ENCODE data around the gene ZKSCAN7. TPM values are rescaled to one million over a fixed set of nuclear protein-coding genes. Genes with fewer than 3 reads are reported as not detected.

ZKSCAN7 gene
- total and polyA plus RNA-seq, 2 donors (not counting 3 experiments of a cell fraction or from before 2014, with no cell fraction given) = 0.75 to 1.9 TPM

DNA sequence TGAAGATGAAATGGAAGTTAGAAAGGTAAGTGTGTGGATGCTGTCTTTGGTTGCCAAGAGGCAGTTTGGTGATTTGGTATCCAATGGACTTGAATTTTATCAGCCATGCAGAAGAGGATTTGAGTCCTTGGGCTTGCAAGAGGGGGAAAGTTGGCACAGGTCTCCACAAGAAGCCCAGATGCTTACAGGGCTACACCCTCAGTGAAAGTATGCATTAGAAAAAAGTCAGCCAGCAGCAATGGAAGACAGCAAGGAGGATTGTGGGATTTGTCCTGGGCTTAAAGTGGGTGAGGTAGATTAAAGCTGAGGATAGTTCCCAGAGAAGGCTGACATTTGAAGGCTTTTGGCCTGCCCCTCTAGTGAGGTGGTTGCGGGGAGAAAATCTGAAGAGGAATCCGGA, 46.8 kb downstream of the ZKSCAN7 start:
- Histone ChIP-seq H3K79me2 (ENCODE audit: control insufficient read depth, insufficient read depth, low read length) (no peaks in the 10 kb centered on the region), H2AFZ (ENCODE audit: low read depth, low read length) (no peak overlapping the region), H3K9ac (replicated peaks; ENCODE audit: extremely low read depth, insufficient read depth, low read length) (no peak overlapping the region), H3K36me3 (ENCODE audit: control insufficient read depth in 2 of 2, extremely low read depth in 1 of 2, insufficient read depth in 2 of 2, low read length in 2 of 2) (no peaks in the 10 kb centered on the region), H4K20me1 (replicated peaks; ENCODE audit: control insufficient read depth, extremely low read depth, insufficient read depth, low read length) (no peaks in the 10 kb centered on the region), H3K27me3 (ENCODE audit: control insufficient read depth in 2 of 2, insufficient read depth in 2 of 2, low read length in 2 of 2) (no peaks in the 10 kb centered on the region), H3K9me3 (replicated peaks; ENCODE audit: control insufficient read depth, insufficient read depth, low read length) (no peaks in the 10 kb centered on the region), H3K27ac (ENCODE audit: insufficient read depth, low read depth, low read length) (no peak overlapping the region), H3K4me3 (replicated peaks in 1 of 3; ENCODE audit: insufficient read depth in 1 of 3, low read depth in 1 of 3, low read length in 3 of 3) (no peak overlapping the region), H3K4me1 (ENCODE audit: control insufficient read depth, extremely low read depth, insufficient read depth, low read length) (no peaks in the 10 kb centered on the region), H3K4me2 (ENCODE audit: insufficient read depth, low read length) (no peak overlapping the region), H3K9me1 (replicated peaks; ENCODE audit: control insufficient read depth, extremely low read depth, insufficient read depth, low read length) (no peaks in the 10 kb centered on the region)
- POLR2A ChIA-PET = no interaction called here
- no peak for FAIRE-seq
- CTCF ChIA-PET = no interaction called here
- intact Hi-C loops (cut with micrococcal nuclease) (no loop called here), dilution Hi-C loops (cut with MboI; ENCODE audit: extremely low pct_ligation_motif_present, low sequenced_read_pairs) (no loop called here)
- no peak for DNase-seq (ENCODE audit: low read depth, low spot score)
- no peak for TF ChIP-seq MYC (IDR thresholded peaks at IDR 0.05; ENCODE audit: low read depth, low read length)
- TF ChIP-seq, protein P1, sequence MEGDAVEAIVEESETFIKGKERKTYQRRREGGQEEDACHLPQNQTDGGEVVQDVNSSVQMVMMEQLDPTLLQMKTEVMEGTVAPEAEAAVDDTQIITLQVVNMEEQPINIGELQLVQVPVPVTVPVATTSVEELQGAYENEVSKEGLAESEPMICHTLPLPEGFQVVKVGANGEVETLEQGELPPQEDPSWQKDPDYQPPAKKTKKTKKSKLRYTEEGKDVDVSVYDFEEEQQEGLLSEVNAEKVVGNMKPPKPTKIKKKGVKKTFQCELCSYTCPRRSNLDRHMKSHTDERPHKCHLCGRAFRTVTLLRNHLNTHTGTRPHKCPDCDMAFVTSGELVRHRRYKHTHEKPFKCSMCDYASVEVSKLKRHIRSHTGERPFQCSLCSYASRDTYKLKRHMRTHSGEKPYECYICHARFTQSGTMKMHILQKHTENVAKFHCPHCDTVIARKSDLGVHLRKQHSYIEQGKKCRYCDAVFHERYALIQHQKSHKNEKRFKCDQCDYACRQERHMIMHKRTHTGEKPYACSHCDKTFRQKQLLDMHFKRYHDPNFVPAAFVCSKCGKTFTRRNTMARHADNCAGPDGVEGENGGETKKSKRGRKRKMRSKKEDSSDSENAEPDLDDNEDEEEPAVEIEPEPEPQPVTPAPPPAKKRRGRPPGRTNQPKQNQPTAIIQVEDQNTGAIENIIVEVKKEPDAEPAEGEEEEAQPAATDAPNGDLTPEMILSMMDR (IDR thresholded peaks at IDR 0.05; ENCODE audit: extremely low read depth in 1 of 2, insufficient read depth in 1 of 2, low read depth in 1 of 2, low read length in 2 of 2) = no peak
- TF ChIP-seq, protein P2, sequence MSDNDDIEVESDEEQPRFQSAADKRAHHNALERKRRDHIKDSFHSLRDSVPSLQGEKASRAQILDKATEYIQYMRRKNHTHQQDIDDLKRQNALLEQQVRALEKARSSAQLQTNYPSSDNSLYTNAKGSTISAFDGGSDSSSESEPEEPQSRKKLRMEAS (IDR thresholded peaks at IDR 0.05; ENCODE audit: insufficient read depth, insufficient read length) = no peak
- TF ChIP-seq POLR2AphosphoS5 (IDR thresholded peaks at IDR 0.05; ENCODE audit: insufficient read depth, low read depth, low read length) = no peak
- no peak for TF ChIP-seq POLR2A (IDR thresholded peaks at IDR 0.05; ENCODE audit: low read depth, low read length)
- TF ChIP-seq JUN (IDR thresholded peaks at IDR 0.05; ENCODE audit: borderline replicate concordance, insufficient read depth, insufficient read length, low read depth) = no peak
- no peak for TF ChIP-seq FOS (IDR thresholded peaks at IDR 0.05; ENCODE audit: borderline replicate concordance, insufficient read depth, low read length)
- no peak for TF ChIP-seq EZH2 (IDR thresholded peaks at IDR 0.05; ENCODE audit: borderline replicate concordance, low read depth, low read length, severe bottlenecking)
- TF ChIP-seq GATA2 (IDR thresholded peaks at IDR 0.05; ENCODE audit: insufficient read depth, insufficient read length, low read depth, low read length) = no peak
- BruUV-seq (replicated peaks) = no TSS peak
